OCI-LY3 (cell line): Measurements from ENCODE around the gene GRAMD4.

Source experiments
- CTCF ChIP-seq: fragments of 200-600, 300-600 bp; sonication (generic); IDR thresholded peaks from 2 replicates; pipeline ENCODE4 v1.5.1; 2014; ENCODE audit warnings: antibody characterized with exemption, low read length, low read depth
- EZH2phosphoT487 ChIP-seq: fragments of 200-600 bp; shearing (Covaris generic); IDR thresholded peaks from 2 replicates; pipeline ENCODE4 v1.6.1; 2018; ENCODE audit warnings: antibody characterized with exemption, mixed run types, low read depth

GRCh38 chr22:46695346-46696228, 75.4 kb downstream of the GRAMD4 start:
- TF ChIP-seq CTCF = no peak
- TF ChIP-seq EZH2phosphoT487 = no peak
